Activated CD8-positive, alpha-beta memory T cell treated with anti-CD3 and anti-CD28 coated beads, Interleukin-2, amount 50 U/mL, for 4 hours (primary cell): ENCODE measurements around the gene COL5A2.
A peak's percentile ranks its signal among the peaks of the same experiment; 100 is the strongest.

Experiments
- DNase-seq: peaks from one replicate; pipeline ENCODE4 v3.0.0-alpha.2; 2020

The COL5A2 gene

DNA sequence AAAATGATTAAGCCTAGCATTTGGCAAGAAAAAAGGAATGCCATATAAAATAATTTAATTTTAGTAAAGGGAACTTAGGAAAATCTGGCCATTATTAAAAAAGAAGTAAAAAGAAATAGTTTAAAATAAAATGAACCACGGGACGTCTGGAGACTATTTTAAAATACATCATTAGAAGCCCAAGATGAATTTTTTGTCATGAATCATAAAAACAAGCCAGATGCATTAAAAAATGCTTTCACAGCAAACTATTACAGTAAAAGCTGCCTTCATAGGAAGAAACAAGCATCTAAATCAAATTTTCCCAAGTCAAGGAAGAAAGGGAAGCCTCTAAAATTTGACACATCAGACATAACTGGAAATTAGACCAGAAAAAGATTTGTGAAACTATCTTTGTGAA, 33.0 kb downstream of the COL5A2 start:
- DNase-seq: no peak

DNA sequence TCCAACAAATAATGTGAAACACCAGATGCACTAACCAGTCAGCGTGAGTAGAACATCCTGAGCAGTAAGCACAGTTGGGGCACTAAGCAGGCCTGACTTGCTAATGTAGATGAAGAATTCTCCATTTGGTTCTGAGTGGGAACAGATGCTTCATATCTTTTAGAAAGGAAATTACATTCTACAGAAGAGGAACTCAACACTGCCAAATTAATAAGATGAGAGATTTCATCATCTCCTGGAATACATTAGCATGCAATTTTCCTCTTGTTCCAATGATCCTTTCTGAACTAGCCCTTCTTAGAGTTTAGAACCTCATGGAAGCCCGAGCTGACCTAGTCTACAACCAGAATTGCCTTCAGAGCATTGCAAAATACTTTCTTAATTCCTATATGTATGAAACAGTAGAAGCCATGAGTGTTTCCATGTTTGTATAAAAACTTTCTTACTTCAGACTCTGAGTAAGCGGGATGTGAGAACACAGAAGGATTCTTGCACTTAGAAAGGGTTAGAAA, 34.8 kb downstream of the COL5A2 start:
- no peak for DNase-seq

- DNase-seq: no peak
These were observed 35.6 kb downstream of the COL5A2 start for GRCh38 chr2:189143925-189144324.

- peak; percentile 22 for DNase-seq
These were observed 36.4 kb downstream of the COL5A2 start for GRCh38 chr2:189142893-189143759.

DNA sequence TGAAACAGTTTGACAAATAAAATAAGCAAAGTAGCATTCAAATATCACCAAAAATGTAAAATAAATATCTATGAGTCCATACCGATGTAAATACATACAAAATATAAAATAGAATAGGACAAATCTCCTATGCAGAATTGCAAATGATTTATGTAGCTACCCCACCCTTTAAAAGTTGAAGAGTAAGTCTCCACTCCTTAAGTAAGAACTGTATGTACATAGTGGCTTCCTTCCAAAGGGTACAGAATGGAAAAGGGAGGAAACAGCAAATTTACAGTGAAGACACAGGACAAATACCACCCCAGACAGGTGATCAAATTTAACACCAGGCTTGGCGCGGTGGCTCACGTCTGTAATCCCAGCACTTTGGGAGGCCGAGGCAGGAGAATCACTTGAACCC, 40.8 kb downstream of the COL5A2 start:
- DNase-seq: no peak

- no peak for DNase-seq
These were observed 42.0 kb downstream of the COL5A2 start for GRCh38 chr2:189137519-189137918.

- DNase-seq: no peak
These were observed 45.1 kb downstream of the COL5A2 start for GRCh38 chr2:189134485-189134884.

DNA sequence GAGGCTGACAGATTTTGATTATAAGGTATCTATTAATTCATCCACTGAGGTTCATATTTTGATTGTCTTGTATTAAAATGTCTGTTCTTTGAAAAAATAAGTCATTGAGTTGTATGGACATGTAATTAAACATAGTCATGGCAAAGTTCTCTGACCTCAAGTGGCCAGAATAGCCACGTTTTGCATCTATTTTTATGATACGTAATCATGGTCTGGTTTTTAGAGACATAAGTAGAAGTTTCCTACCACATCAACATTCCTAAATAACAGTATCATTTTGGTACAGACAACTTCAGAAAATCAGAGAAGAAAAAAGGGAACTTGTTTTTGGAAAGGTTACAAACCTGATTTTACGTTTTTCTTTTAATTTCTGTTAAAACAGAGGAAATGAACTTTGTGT, 47.6 kb downstream of the COL5A2 start:
- DNase-seq: no peak

- DNase-seq: no peak
These were observed 49.6 kb downstream of the COL5A2 start for GRCh38 chr2:189129971-189130370.

DNA sequence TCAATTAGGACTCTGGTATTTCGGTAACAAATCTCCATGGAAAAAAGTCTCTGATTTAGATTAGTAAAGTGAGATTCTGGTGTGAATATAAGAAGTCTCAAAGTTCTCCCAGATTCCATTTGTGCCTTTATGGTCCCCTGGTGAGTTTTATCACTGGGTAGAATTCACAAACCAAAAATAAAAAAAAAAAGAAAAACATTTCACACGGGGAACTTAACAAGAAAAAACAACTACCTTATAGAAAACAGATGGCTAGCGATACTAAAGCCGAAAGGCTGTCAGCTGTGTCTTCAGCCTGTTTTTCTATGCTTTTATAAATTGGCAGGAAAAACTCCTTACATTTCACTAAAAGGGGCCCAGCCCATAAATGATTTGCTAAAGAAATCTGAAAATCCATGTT, 50.6 kb downstream of the COL5A2 start:
- DNase-seq: no peak

- DNase-seq: no peak
These were observed 51.8 kb downstream of the COL5A2 start for GRCh38 chr2:189127756-189128155.

DNA sequence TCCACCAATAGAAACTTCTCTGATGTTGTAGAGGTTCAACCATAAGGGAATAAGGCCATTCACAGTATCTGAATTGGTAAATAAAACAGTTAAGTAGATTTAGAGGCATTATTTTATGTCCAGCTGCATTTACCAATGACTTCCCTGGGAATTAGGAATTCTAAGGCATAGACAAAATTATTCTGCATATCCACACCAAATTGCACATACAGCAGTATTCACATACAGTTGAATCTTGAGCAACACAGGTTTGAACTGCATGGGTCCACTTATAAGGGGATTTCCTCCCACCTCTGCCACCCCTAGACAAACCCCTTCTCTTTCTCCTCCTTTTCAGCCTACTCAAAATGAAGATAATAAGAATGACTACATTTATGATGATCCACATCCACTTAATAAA, 54.4 kb downstream of the COL5A2 start:
- no peak for DNase-seq

DNA sequence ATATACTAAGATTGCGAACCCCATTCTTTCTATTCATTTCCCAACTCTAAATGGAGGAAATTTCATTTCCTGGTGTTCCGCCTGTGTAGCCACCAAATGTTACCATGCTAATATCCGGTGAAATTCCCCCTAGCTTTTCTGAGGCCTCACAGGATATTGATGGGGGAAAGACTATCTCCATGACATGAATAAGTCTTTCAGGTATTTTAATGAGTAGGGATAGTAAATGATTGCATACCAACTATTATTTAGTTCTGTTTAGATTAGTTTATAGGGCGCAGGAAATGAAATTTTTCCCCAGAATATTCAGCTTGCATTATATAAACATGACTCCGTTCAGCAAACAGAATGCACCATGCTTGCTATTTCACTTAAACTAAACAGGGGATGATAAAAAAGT, 55.4 kb downstream of the COL5A2 start:
- no peak for DNase-seq

GRCh38 chr2:189118386-189118785, 61.2 kb downstream of the COL5A2 start:
- DNase-seq: no peak

DNA sequence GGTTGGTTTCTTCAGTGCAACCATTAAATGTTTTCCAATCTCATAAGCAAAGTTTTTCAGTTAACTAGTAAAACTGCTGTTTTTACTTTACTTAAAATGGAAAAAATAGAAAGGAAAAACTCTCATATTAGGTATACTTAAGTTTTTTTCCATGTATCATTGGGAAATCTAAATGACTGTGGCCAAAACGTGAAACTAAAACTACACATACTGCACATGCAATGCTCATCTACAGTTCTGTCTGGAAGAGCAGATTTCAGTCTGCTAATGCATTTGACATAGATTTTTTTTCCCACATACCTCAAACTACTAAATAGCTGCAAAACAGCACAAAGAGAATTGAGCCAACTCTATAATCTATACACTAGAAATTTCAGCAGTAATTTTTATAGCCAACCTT, 62.6 kb downstream of the COL5A2 start:
- DNase-seq: no peak

- DNase-seq: no peak
These were observed 63.5 kb downstream of the COL5A2 start for GRCh38 chr2:189116087-189116486.

GRCh38 chr2:189115126-189115525, 64.4 kb downstream of the COL5A2 start:
- no peak for DNase-seq

- DNase-seq: no peak
These were observed 65.6 kb downstream of the COL5A2 start for GRCh38 chr2:189113963-189114362.

- no peak for DNase-seq
These were observed 68.4 kb downstream of the COL5A2 start for GRCh38 chr2:189111063-189111715.

- no peak for DNase-seq
These were observed 69.6 kb downstream of the COL5A2 start for GRCh38 chr2:189109921-189110397.

DNA sequence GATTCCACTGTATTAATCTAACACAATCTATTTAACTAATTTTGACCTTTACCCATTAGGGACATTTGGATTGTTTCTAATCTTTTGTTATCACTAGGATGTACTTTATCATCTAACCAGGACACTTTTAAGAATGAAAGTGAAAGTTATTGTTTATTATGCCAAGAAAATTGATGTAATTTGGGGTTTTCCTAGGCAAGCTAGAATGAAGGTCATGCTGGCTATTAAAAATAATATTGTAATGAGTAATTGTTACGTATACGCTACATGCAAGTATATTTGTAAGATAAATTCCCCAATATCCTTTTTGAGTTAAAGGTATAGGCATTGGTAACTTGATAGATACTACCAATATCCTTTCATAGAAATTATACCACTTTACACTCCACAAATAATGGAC, 74.6 kb downstream of the COL5A2 start:
- no peak for DNase-seq

GRCh38 chr2:189102735-189103134, 76.8 kb downstream of the COL5A2 start:
- DNase-seq: no peak

DNA sequence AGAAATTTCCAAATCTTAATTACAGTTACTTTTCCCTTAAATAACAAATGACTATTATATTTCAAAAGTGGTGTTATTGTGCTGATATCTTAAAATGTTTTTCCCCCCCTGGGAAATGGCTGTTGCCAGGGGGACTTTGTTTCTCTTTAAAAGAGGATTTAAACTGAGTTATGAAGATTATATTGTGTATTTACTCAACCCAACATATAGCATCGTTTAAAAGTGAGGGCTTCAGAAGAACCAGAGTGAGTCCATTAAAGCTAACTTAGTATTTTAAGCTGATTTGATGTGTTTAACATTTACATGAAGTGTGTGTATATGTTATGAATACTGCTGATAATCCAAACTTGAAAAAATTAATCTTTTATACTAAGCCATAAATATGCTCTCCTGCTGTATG, 81.6 kb downstream of the COL5A2 start:
- no peak for DNase-seq

DNA sequence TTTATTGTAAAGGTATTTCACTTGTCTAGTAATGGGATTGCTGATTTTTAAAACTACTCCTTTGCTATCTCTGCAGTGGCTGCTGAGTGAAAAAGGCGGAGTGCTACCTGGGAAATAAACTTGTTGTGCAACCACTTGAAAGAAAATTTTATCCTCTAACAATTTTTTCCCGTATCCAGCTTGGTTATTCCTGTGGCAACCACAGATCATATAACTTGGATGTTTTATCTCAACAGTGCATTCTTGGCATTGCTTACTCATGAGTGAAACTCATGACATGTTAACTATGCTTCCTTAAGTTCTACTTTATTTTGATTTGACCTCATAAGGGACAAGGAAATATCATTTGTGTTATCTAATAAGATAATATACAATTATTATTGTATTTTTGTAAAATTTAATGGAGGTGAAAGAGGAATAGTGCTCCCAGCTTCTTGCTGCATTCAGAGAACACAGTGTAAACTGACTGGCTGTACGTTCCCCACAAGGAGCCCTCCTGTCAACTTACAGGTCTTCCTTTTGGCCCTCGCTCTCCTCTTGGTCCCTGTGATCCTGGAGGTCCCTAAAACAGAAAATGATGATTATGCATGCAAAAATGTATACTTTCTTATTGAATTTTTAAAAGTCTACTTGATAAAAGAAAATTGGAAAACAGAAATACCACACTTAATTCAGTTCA, 82.7 kb downstream of the COL5A2 start:
- DNase-seq: no peak
